ENCODE measurements around the gene CCL2.

DNA sequence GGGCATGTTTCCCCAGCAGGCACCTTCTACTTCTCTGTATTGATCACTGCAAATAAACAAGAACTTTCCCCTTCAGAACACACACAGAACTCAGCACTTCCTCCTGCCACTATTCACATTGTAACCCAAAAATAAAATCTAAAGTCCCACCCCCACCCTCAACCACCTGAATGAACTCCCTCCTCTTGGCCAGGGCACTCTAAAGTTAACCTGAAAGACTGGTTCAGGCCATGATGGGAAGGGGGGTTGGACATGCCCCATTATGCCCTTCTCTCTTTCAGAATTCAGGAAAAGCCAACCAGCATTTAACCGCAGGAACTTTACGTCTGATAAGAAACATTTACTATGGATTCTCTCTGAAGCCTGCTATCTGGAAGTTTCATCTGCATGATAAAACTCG lies 27.4 kb upstream of the CCL2 start:
- TF ChIP-seq CTCF (IDR thresholded peaks at IDR 0.05) = no peak
- TF ChIP-seq POLR2A (IDR thresholded peaks at IDR 0.05) = no peak

Measured in Peyer's patch (tissue), 4 donors.